ENCODE measurements around the gene PALLD.

The PALLD gene

GRCh38 chr4:168740691-168741090, 243.8 kb downstream of the PALLD start:
- DNase-seq: no peak

GRCh38 chr4:168741281-168742173, 244.7 kb downstream of the PALLD start:
- DNase-seq: no peak

- no peak for DNase-seq
These were observed 246.3 kb downstream of the PALLD start for GRCh38 chr4:168743131-168743530.

- DNase-seq: no peak
These were observed 246.7 kb downstream of the PALLD start for GRCh38 chr4:168743601-168744000.

- no peak for DNase-seq
These were observed 247.2 kb downstream of the PALLD start for GRCh38 chr4:168744021-168744420.

- DNase-seq: no peak
These were observed 252.0 kb downstream of the PALLD start for GRCh38 chr4:168748807-168749206.

GRCh38 chr4:168751263-168752225, 254.7 kb downstream of the PALLD start:
- DNase-seq: no peak

GRCh38 chr4:168755598-168756477, 259.0 kb downstream of the PALLD start:
- no peak for DNase-seq

- no peak for DNase-seq
These were observed 260.6 kb downstream of the PALLD start for GRCh38 chr4:168757500-168757899.

- DNase-seq: no peak
These were observed 261.6 kb downstream of the PALLD start for GRCh38 chr4:168758351-168758876.

GRCh38 chr4:168759321-168759720, 262.5 kb downstream of the PALLD start:
- DNase-seq: no peak

- DNase-seq: no peak
These were observed 263.2 kb downstream of the PALLD start for GRCh38 chr4:168759959-168760527.

- no peak for DNase-seq
These were observed 264.2 kb downstream of the PALLD start for GRCh38 chr4:168761066-168761465.

GRCh38 chr4:168765322-168765721, 268.5 kb downstream of the PALLD start:
- DNase-seq: no peak

GRCh38 chr4:168765726-168766125, 268.9 kb downstream of the PALLD start:
- DNase-seq: no peak

GRCh38 chr4:168766604-168767316, 269.9 kb downstream of the PALLD start:
- DNase-seq: no peak

- DNase-seq: no peak
These were observed 272.6 kb downstream of the PALLD start for GRCh38 chr4:168769416-168769815.

- DNase-seq: no peak
These were observed 273.0 kb downstream of the PALLD start for GRCh38 chr4:168769837-168770236.

- no peak for DNase-seq
These were observed 274.4 kb downstream of the PALLD start for GRCh38 chr4:168771251-168771650.

- DNase-seq: no peak
These were observed 276.7 kb downstream of the PALLD start for GRCh38 chr4:168773388-168774195.

Data from CD4-positive, alpha-beta T cell treated with Interleukin-6 for 4 hours (primary cell).